ENCODE data around the gene CAPZA1.

The CAPZA1 gene

GRCh38 chr1:112707221-112708001 is 87.8 kb downstream of the CAPZA1 start:
- in situ Hi-C loops (cut with MboI; ENCODE audit: low sequenced_read_pairs, unreplicated experiment) = loop anchor here (5.0 to 25.0 kb wide), 4 partner anchors 90 to 330 kb away; partner anchors contain the start of genes CAPZA1, ST7L and WNT2B
- peak; percentile 87 for DNase-seq (ENCODE audit: low spot score)
- peak; percentile 94 for TF ChIP-seq CTCF (IDR thresholded peaks at IDR 0.05; ENCODE audit: borderline replicate concordance, control extremely low read depth, extremely low read depth, insufficient read depth, missing control alignments)

- in situ Hi-C loops (cut with MboI; ENCODE audit: low sequenced_read_pairs, unreplicated experiment) = loop anchor here (5.0 to 25.0 kb wide), 4 partner anchors 91 to 329 kb away; partner anchors contain the start of genes CAPZA1, ST7L and WNT2B
- TF ChIP-seq CTCF (IDR thresholded peaks at IDR 0.05; ENCODE audit: borderline replicate concordance, control extremely low read depth, extremely low read depth, insufficient read depth, missing control alignments) = no peak
- no peak for DNase-seq (ENCODE audit: low spot score)
These were observed 88.4 kb downstream of the CAPZA1 start for GRCh38 chr1:112708002-112708448.

- DNase-seq (ENCODE audit: low spot score) = no peak
- TF ChIP-seq CTCF (IDR thresholded peaks at IDR 0.05; ENCODE audit: borderline replicate concordance, control extremely low read depth, extremely low read depth, insufficient read depth, missing control alignments) = no peak
- in situ Hi-C loops (cut with MboI; ENCODE audit: low sequenced_read_pairs, unreplicated experiment) = loop anchor here (5.0 to 25.0 kb wide), 4 partner anchors 91 to 329 kb away; partner anchors contain the start of genes CAPZA1, ST7L and WNT2B
These were observed 88.9 kb downstream of the CAPZA1 start for GRCh38 chr1:112708489-112708888.

DNA sequence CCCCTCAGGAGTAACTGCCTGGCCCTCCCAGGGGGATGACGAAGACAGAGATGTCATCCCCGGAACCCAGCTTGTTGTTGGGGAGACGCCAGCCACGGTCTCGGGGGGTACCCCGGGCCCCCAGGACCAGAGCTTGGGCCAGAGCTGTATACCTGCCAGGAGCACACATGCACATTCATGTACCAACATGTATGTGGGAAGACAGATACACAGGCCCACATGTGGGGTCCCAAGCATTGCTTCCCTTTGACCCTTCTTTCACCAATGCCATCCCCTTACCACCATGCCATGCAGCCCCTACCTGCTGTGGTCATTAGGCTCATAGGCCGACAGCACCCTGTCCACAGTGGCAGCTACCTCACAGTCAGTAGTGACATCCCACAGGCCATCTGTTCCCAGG is 90.5 kb downstream of the CAPZA1 start:
- in situ Hi-C loops (cut with MboI; ENCODE audit: low sequenced_read_pairs, unreplicated experiment) = loop anchor here (25.0 kb wide), 1 partner anchor 327 kb away; no protein-coding TSS in a partner anchor
- no peak for TF ChIP-seq CTCF (IDR thresholded peaks at IDR 0.05; ENCODE audit: borderline replicate concordance, control extremely low read depth, extremely low read depth, insufficient read depth, missing control alignments)
- no peak for DNase-seq (ENCODE audit: low spot score)

- TF ChIP-seq CTCF (IDR thresholded peaks at IDR 0.05; ENCODE audit: borderline replicate concordance, control extremely low read depth, extremely low read depth, insufficient read depth, missing control alignments) = no peak
- in situ Hi-C loops (cut with MboI; ENCODE audit: low sequenced_read_pairs, unreplicated experiment) = loop anchor here (25.0 kb wide), 1 partner anchor 327 kb away; no protein-coding TSS in a partner anchor
- DNase-seq (ENCODE audit: low spot score) = no peak
These were observed 91.0 kb downstream of the CAPZA1 start for GRCh38 chr1:112710586-112710985.

GRCh38 chr1:112711041-112711440 is 91.4 kb downstream of the CAPZA1 start:
- TF ChIP-seq CTCF (IDR thresholded peaks at IDR 0.05; ENCODE audit: borderline replicate concordance, control extremely low read depth, extremely low read depth, insufficient read depth, missing control alignments) = no peak
- in situ Hi-C loops (cut with MboI; ENCODE audit: low sequenced_read_pairs, unreplicated experiment) = loop anchor here (25.0 kb wide), 1 partner anchor 326 kb away; no protein-coding TSS in a partner anchor
- no peak for DNase-seq (ENCODE audit: low spot score)

Data from GM13976 (cell line).